ENCODE data around the gene FAM3D. TPM values are rescaled to one million over a fixed set of nuclear protein-coding genes. Genes with fewer than 3 reads are reported as not detected.

The FAM3D gene
- total and polyA plus RNA-seq, 10 of the 15 experiments (the other 5 are each of a cell fraction or from before 2014, with no cell fraction given), result 0.04 to 0.07 TPM; not detected in 8

DNA sequence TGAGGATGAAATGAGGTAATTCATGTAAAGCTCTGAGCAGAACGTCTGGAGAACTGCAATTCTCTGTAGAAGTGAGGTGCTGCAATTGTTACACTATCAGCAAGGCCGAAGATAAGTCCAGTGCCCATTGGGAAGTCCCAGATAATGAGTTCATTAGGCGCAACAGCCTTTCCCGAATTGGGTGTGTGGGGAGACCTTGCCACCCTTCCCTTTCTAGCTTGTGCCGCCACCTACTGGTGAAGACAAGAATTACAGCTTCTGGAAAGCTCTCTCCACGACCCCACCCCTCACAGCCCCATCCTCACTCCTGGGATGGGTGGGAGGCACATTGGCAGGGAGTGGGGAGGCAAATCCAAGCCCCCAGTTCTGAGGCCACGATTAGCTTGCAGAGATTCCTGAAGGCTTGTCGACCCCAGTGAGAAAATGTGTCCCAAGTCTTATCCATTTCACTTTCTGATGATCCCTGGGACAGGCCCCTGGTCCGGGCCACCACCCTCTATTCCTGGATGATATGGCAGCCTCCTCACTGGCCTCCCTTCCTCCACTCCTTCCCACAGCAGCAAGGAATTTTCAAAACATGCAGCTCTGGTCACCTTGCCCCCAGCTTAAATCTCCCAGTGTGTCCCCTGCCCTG lies 36.4 kb downstream of the FAM3D start:
- Histone ChIP-seq H3K27ac (ENCODE audit: control insufficient read depth, insufficient read depth) (no peak overlapping the region), H3K9ac (ENCODE audit: control insufficient read depth, insufficient read depth, low read length) (no peak overlapping the region), H3K36me3 (ENCODE audit: control insufficient read depth in 2 of 2, insufficient read depth in 2 of 2, low read length in 1 of 2) (no peaks in the 10 kb centered on the region), H2AFZ (ENCODE audit: control insufficient read depth, low read depth, low read length) (no peak overlapping the region), H3K4me2 (ENCODE audit: control insufficient read depth, insufficient read depth) (no peak overlapping the region), H4K20me1 (ENCODE audit: control insufficient read depth, insufficient read depth) (no peaks in the 10 kb centered on the region; the same call in 1 of the 2 replicates), H3K4me3 (no peak overlapping the region), H3K79me2 (ENCODE audit: control insufficient read depth, insufficient read depth, low read length) (no peaks in the 10 kb centered on the region), H3K4me1 (ENCODE audit: control insufficient read depth, insufficient read depth, low read length) (no peaks in the 10 kb centered on the region), H3K27me3 (replicated peaks in 1 of 2; ENCODE audit: control insufficient read depth in 2 of 2, insufficient read depth in 2 of 2, low read length in 1 of 2) (peaks cover 2 to 3% of the 10 kb centered on the region in 2 experiments; a peak in 1 of 4 replicates), H3K9me3 (replicated peaks; ENCODE audit: control insufficient read depth, insufficient read depth, low read length) (no peaks in the 10 kb centered on the region)
- FAIRE-seq (no peak), DNase-seq (ENCODE audit: low read depth, low spot score) (no peak), ATAC-seq (peak; percentile 87)
- 13% methylated on average over 9 of the region's 9 CpGs for WGBS (ENCODE audit: insufficient coverage, insufficient replicate concordance, low lambda C conversion rate, missing lambda C conversion rate)
- ChIA-PET SMC1A (ENCODE audit: uncharacterized antibody, unreplicated experiment) (interaction anchor here (0.6 to 6.4 kb wide), 17 partner anchors 10 to 632 kb away, joined by 3 to 54 read pairs (median 3); partner anchors contain the start of genes HTD2 and RPP14), CTCF (interaction anchor here (0.5 to 9.6 kb wide), 40 partner anchors 9 to 991 kb away, joined by 3 to 243 read pairs (median 4); partner anchors contain the start of genes HTD2, KCTD6 and RPP14), RAD21 (ENCODE audit: unreplicated experiment) (interaction anchor here (0.7 to 8.6 kb wide), 12 partner anchors 10 to 453 kb away, joined by 3 to 100 read pairs (median 5); no protein-coding TSS in a partner anchor), POLR2A (interaction anchor here (0.6 to 1.0 kb wide), 2 partner anchors 63 to 171 kb away, joined by 3 read pairs; no protein-coding TSS in a partner anchor)
- TF ChIP-seq, protein P1, sequence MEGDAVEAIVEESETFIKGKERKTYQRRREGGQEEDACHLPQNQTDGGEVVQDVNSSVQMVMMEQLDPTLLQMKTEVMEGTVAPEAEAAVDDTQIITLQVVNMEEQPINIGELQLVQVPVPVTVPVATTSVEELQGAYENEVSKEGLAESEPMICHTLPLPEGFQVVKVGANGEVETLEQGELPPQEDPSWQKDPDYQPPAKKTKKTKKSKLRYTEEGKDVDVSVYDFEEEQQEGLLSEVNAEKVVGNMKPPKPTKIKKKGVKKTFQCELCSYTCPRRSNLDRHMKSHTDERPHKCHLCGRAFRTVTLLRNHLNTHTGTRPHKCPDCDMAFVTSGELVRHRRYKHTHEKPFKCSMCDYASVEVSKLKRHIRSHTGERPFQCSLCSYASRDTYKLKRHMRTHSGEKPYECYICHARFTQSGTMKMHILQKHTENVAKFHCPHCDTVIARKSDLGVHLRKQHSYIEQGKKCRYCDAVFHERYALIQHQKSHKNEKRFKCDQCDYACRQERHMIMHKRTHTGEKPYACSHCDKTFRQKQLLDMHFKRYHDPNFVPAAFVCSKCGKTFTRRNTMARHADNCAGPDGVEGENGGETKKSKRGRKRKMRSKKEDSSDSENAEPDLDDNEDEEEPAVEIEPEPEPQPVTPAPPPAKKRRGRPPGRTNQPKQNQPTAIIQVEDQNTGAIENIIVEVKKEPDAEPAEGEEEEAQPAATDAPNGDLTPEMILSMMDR (IDR thresholded peaks at IDR 0.05 in 2 of 3, conservative IDR thresholded peaks at IDR 0.05 in 1 of 3; ENCODE audit: control insufficient read depth in 2 of 3, extremely low read depth in 1 of 3, insufficient read depth in 1 of 3, low read depth in 3 of 3, low read length in 3 of 3), result peak; percentile 87 to 89 (median 88)
- no peak for TF ChIP-seq RB1 (IDR thresholded peaks at IDR 0.05; ENCODE audit: borderline replicate concordance)
- no peak for TF ChIP-seq SIN3A (IDR thresholded peaks at IDR 0.05; ENCODE audit: low read depth, low read length)
- TF ChIP-seq LARP7 (IDR thresholded peaks at IDR 0.05), result no peak
- TF ChIP-seq RAD21 (IDR thresholded peaks at IDR 0.05; ENCODE audit: insufficient read depth, low read depth, low read length), result peak; percentile 83
- TF ChIP-seq SMC3 (IDR thresholded peaks at IDR 0.05; ENCODE audit: borderline replicate concordance, low read length), result peak; percentile 81
- 0 out of 2 replicates have a peak, but pooled peaks have one; percentile 37 for TF ChIP-seq IKZF1 (conservative IDR thresholded peaks at IDR 0.05)
- peak; percentile 35; the same call in 1 of the 2 replicates for TF ChIP-seq SMARCA5 (IDR thresholded peaks at IDR 0.05)
- BruUV-seq (replicated peaks), result no TSS peak
- intact Hi-C loops (cut with micrococcal nuclease; ENCODE audit: unreplicated experiment) (loop anchor here (1.0 to 5.0 kb wide), 3 partner anchors 62 to 453 kb away; partner anchors contain the start of genes HTD2 and RPP14), in situ Hi-C loops (cut with MboI) (no loop called here)
